HG03469 (cell line): Measurements from ENCODE around the gene TADA2A.

Experiments used
- ATAC-seq: cut with Tn5 transposase; IDR thresholded peaks from one replicate; pipeline ENCODE4 v1.9.1; 2021; ENCODE audit warnings: mild to moderate bottlenecking, moderate library complexity, moderate number of reproducible peaks; ENCODE audit not compliant: unreplicated experiment

TADA2A gene

DNA sequence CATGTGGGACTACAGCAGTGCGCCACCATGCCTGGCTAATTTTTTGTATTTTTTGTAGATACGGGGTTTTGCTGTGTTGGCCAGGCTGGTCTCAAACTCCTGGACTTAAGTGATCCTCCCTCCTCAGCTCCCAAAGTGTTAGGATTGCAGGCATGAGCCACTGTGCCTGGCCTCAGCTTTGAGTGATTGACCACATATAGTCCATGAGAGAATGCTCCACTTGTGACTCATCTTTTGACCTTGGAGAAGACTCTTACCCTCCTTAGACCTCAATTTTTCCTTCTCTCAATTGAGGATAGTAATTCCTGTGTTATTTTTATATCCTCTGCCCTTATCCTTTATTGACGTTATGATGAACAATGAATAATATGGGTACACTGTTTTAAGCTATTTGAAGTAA lies 52.1 kb downstream of the TADA2A start:
- ATAC-seq = no peak

GRCh38 chr17:37461668-37462067 lies 55.0 kb downstream of the TADA2A start:
- no peak for ATAC-seq

GRCh38 chr17:37462492-37462891 lies 55.8 kb downstream of the TADA2A start:
- no peak for ATAC-seq

DNA sequence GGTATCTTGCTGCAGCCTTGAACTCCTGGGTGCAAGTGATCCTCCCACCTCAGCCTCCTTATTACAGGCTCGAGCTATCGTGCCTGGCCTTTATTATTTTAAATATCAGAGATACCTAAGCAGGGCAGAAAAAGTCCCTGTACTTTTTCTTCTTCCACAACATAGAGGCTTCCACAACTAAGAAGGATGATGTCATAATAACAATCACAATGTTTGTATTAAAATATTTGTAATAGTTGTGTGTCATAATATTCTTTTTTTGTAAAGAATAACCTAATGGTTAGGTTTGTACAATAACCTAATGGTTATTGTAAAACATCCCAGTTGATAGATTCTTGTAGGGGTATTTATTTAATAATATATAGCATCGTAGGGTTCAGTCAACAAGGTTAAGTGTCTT lies 56.4 kb downstream of the TADA2A start:
- ATAC-seq = no peak

DNA sequence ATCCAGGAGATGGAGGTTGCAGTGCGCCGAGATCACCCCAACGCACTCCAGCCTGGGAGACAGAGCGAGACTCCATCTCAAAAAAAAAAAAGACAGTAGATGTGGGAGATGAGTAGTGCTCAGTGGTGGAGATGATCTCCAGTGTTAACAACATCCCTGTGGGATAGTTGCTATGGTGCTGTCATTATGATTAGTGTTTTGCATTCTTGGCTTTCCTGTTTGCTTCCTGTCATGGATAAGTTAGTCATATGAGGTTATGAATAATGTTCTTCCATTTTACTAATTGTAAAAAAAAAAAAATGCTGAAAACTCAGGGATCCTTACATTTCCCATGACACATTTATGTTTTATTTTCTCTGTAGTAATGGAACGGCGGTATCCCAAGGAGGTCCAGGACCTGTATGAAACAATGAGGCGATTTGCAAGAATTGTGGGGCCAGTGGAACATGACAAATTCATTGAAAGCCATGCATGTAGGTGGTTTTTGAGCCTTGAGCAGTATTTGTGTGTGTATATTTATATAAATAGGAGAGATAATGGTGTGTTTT lies 58.5 kb downstream of the TADA2A start:
- no peak for ATAC-seq

- ATAC-seq = no peak
Observed at GRCh38 chr17:37466471-37466870, 59.8 kb downstream of the TADA2A start.

- ATAC-seq = no peak
Observed at GRCh38 chr17:37470181-37470580, 63.5 kb downstream of the TADA2A start.

- ATAC-seq = no peak
Observed at GRCh38 chr17:37475731-37476420, 69.2 kb downstream of the TADA2A start.

DNA sequence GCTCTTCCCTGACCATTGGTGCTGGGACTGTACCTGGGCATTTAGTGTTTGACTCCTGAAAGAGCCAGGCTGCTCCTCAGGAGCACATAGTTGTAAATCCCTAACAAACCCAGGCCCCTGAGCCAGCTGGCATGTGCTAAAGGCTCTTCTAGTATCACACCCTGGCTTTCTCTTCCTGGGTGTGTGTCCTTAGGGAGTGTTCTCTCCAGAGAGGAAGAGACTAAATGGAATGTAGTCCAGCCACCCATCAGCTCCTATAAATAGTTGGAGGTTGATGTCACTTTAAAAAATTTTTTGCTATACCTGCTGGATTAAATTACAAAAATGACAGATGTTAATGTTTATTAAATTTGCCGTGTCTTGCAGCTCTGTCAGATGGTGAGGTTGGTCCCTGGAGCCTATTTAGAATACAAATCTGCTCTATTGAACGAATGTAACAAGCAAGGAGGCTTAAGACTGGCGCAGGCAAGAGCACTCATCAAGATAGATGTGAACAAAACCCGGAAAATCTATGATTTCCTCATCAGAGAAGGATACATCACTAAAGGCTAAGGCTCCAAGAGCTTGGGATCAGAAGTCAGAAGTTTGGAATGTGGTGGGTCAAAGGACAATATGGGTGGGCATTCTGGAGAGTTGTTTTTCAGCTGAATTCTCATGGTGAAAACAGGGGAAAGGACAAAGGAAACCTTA lies 69.9 kb downstream of the TADA2A start:
- ATAC-seq = no peak

DNA sequence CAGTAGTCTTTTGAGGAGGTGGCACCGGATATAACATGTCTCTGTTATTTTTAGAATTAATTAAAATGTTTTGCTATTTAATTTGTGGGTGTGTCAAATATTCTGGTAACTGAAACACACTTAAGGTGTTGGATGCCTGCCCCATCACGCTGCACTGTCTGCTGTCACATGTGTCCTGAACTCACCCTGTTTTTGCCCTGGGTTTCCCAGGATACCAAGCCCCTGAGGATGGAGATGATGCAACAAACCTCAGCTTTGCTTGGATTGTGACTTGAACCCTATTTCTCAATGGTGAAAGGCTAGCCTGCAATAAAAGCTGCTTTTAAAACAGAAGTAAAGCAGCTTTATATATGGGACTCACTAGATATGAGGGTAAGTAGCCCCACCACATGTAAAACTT lies 71.5 kb downstream of the TADA2A start:
- no peak for ATAC-seq

DNA sequence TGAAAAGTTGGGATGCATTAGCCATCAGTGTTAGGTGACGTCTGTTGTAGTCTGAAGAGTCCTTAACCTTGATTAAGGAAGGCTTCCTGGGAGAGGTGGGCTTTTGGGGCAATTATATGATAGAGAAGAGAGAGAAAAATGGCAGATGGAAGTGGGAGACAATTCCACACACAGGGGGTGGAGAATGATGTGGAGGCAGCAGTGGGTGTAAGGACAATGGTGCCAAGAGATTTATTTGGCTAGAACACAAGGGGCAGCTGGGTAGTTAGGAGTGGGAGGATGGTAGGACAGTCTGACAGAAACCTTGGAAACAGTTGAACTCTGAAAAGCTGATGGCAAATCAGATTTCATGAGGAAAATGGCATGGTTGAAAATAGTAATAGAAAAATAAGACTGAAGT lies 72.3 kb downstream of the TADA2A start:
- ATAC-seq = no peak

DNA sequence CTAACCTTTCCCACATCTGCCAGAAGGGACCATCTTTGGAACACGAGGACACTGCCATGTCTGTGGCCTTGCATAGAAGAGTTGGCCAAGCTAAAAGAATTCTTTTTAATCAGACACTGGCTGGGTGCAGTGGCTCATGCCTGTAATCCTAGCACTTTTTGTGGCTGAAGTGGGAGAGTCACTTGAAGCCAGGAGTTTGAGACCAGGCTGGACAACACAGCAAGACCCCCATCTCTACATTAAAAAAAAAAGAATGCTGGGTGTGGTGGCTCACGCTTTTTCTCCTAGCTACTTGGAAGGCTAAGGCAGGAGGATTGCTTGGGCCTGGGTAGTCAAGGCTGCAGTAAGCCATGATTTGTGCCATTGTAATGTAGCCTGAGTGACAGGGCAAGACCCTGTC lies 73.7 kb downstream of the TADA2A start:
- ATAC-seq = no peak

GRCh38 chr17:37481001-37481665 lies 74.4 kb downstream of the TADA2A start:
- no peak for ATAC-seq

DNA sequence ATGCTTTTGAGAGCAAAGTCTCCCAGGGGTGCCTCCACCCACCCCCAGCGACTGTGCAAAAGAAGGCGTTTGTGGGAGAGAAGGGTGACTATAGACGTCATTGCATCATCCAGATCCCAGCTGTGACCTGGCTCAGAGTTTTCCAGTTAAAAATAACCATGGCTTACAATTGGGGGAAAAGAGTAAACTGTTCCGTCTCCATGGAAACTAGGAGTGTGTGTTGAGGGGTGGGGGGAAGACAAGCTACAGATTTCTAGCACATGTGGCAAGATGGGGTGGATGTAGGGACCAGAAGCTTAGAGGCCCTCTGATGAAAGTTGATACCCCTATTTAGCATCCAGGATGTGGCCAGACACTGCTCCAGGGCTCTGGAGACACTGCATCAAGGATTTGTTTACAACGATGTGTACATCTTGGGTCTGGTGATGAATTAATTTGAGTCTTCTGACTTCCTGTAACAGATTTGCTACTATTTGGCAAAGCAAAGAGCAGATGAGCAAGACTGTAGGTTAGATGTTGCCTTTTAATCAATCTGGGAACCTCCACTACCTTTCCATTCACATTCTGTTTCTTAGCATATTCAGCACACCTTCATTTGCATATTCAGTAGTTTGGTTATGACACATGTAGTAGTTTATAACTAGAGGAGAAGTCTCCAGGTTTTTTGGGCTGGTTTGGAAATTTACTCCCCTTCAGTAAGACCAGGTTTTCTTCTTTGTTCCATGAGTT lies 76.8 kb downstream of the TADA2A start:
- ATAC-seq = no peak

GRCh38 chr17:37485938-37486570 lies 79.4 kb downstream of the TADA2A start:
- no peak for ATAC-seq

- no peak for ATAC-seq
Observed at GRCh38 chr17:37488009-37488604, 81.4 kb downstream of the TADA2A start.

GRCh38 chr17:37488607-37489196 lies 82.0 kb downstream of the TADA2A start:
- ATAC-seq = no peak

DNA sequence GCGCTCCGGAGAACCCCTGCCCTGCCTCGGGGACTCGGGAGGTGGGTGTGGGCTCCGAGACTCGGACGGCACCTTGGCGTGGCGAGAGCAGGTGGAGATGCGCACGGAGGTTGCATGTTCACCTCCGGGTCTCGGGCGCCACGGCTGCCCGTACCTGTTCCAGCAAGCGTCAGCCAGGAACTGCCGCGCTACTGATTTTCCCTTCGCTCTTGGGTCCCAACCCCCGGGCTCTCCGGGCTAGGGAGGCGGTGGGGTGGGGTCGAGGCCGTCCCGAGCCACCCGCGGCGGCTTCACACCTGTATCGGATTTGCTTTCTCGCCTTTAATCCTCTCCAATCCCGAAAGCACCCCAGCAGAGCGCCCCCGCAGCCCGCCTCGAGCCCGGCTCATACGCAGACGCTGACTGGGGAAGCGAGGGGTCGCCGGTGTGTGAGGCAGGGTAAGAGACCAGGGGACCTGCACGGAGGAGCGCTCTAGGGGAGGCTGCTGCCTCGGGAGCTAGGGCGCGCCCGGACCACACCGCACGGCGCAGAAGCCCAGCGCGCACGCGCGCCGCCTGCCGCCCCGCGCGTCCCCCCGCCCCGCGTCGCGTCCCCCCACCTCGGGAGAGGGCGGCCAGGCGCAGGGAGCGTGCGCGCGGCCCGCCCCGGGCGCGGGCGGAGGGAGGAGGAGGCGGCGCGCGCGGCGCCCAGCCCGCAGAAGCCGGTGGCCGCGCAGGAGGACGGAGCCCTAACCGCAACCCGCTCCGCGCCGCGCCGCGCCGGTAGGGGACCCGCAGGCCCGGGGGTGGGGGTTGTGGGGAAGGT lies 82.7 kb downstream of the TADA2A start, which contains the start of gene DUSP14:
TSS of gene DUSP14 (plus strand) at position 695 of the 805 bp plus-strand sequence. CDS start 22,382 bp downstream, outside the sequence.
- ATAC-seq = no peak

DNA sequence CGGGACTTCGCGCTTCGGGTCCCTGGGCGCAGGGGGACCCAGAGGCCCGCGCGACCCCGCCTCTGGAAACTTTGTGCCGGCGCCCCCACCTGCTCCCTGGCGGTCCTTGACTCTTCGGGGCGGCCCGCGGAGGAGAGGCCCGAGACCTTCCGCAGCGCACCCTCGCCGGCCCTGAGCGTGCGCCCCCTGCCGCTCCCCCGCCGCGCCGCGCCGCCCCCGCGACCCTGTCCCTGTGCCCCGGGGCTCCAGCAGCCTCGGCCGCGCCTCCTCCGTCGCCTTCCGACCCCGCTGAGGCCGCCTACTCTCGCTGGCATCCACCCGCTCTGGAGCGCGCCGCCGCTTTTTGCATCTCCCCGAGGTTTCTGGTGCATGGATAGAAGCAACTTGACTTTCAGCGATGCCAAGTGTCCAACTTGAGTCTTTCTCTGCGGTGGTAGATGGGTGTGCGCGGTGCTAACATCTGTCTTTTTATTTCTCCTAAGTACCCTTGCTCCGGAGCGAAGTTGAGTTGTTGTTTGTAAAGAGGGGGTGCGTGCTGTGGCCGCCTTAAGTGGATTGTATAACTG lies 83.4 kb downstream of the TADA2A start:
- ATAC-seq = no peak
